GM18951 (cell line): Measurements from ENCODE around the gene MTCL1.

ENCODE experiments used
- POLR2A ChIP-seq: IDR thresholded peaks from 4 replicates; pipeline ENCODE4 v1.6.1; 2011; ENCODE audit warnings: mild to moderate bottlenecking; ENCODE audit not compliant: insufficient read length, insufficient read depth; ENCODE audit errors: extremely low read depth
- in situ Hi-C: fragments of 300-500 bp; cut with MboI; formaldehyde crosslinking; loops from one replicate; pipeline ENCODE4 v1.12.0; 2022; ENCODE audit warnings: low sequenced_read_pairs, mixed read lengths, inconsistent platforms; ENCODE audit not compliant: unreplicated experiment

MTCL1 gene

GRCh38 chr18:8803063-8803795 lies 97.9 kb downstream of the MTCL1 start:
- no peak for TF ChIP-seq POLR2A
- in situ Hi-C loops, result no loop called here

- in situ Hi-C loops, result no loop called here
- TF ChIP-seq POLR2A, result no peak
Observed at GRCh38 chr18:8803957-8804356, 98.6 kb downstream of the MTCL1 start.

- TF ChIP-seq POLR2A, result no peak
- in situ Hi-C loops, result no loop called here
Observed at GRCh38 chr18:8805552-8805951, 100.2 kb downstream of the MTCL1 start.

GRCh38 chr18:8806100-8806797 lies 100.9 kb downstream of the MTCL1 start:
- no peak for TF ChIP-seq POLR2A
- in situ Hi-C loops, result no loop called here

GRCh38 chr18:8806798-8807487 lies 101.6 kb downstream of the MTCL1 start:
- in situ Hi-C loops, result no loop called here
- TF ChIP-seq POLR2A, result no peak

GRCh38 chr18:8807488-8807805 lies 102.1 kb downstream of the MTCL1 start:
- in situ Hi-C loops, result no loop called here
- TF ChIP-seq POLR2A, result no peak

GRCh38 chr18:8808001-8808400 lies 102.6 kb downstream of the MTCL1 start:
- in situ Hi-C loops, result no loop called here
- TF ChIP-seq POLR2A, result no peak

- TF ChIP-seq POLR2A, result no peak
- in situ Hi-C loops, result no loop called here
Observed at GRCh38 chr18:8809514-8809913, 104.2 kb downstream of the MTCL1 start.

GRCh38 chr18:8810157-8810556 lies 104.8 kb downstream of the MTCL1 start:
- TF ChIP-seq POLR2A, result no peak
- in situ Hi-C loops, result no loop called here

GRCh38 chr18:8811115-8811514 lies 105.8 kb downstream of the MTCL1 start:
- no peak for TF ChIP-seq POLR2A
- in situ Hi-C loops, result no loop called here

- in situ Hi-C loops, result no loop called here
- TF ChIP-seq POLR2A, result no peak
Observed at GRCh38 chr18:8812631-8813030, 107.3 kb downstream of the MTCL1 start.

GRCh38 chr18:8813611-8814010 lies 108.3 kb downstream of the MTCL1 start:
- in situ Hi-C loops, result no loop called here
- TF ChIP-seq POLR2A, result no peak

GRCh38 chr18:8814206-8814605 lies 108.8 kb downstream of the MTCL1 start:
- no peak for TF ChIP-seq POLR2A
- in situ Hi-C loops, result no loop called here

GRCh38 chr18:8816220-8816619 lies 110.9 kb downstream of the MTCL1 start:
- in situ Hi-C loops, result no loop called here
- TF ChIP-seq POLR2A, result no peak
